ENCODE measurements around the gene TPCN2.

GRCh38 chr11:69071086-69071800 is 22.5 kb downstream of the TPCN2 start:
- no peak for TF ChIP-seq EZH2 (IDR thresholded peaks at IDR 0.05; ENCODE audit: borderline replicate concordance, low read length)
- no peak for TF ChIP-seq CTCF (conservative IDR thresholded peaks at IDR 0.05 in 1 of 2, IDR thresholded peaks at IDR 0.05 in 1 of 2; ENCODE audit: extremely low read depth in 1 of 2, insufficient read depth in 1 of 2, low read depth in 1 of 2, low read length in 2 of 2)
